ENCODE data around the gene DYNC2H1. TPM values are rescaled to one million over a fixed set of nuclear protein-coding genes. Genes with fewer than 3 reads are reported as not detected.

The DYNC2H1 gene
- polyA plus RNA-seq, 6 donors from 2014 or later: 0.12 to 0.97 (median 0.77) TPM; not detected in 1

- Mint-ChIP-seq H3K4me3 (no peak overlapping the region), H3K27ac (no peak overlapping the region), H3K4me1 (no peaks in the 10 kb centered on the region), H3K36me3 (no peaks in the 10 kb centered on the region), H3K9me3 (no peaks in the 10 kb centered on the region), H3K27me3 (no peaks in the 10 kb centered on the region)
- ATAC-seq (ENCODE audit: low read depth in 2 of 2): no peak
- DNase-seq: no peak
Measured at GRCh38 chr11:103480421-103480820, 371.2 kb downstream of the DYNC2H1 start.

- no peak overlapping the region for H3K27ac Mint-ChIP-seq
Measured at GRCh38 chr11:103483996-103484395, 374.8 kb downstream of the DYNC2H1 start.

GRCh38 chr11:103484545-103484944, 375.3 kb downstream of the DYNC2H1 start:
- Mint-ChIP-seq H3K36me3 (no peaks in the 10 kb centered on the region), H3K4me1 (no peaks in the 10 kb centered on the region), H3K27me3 (no peaks in the 10 kb centered on the region), H3K4me3 (no peak overlapping the region), H3K9me3 (peaks cover 0 to 3% (median 0%) of the 10 kb centered on the region in 7 donors), H3K27ac (no peak overlapping the region)
- ATAC-seq (ENCODE audit: low read depth in 2 of 2): no peak
- DNase-seq: no peak

More at GRCh38 chr11:103483996-103484395, 374.8 kb downstream of the DYNC2H1 start:
- no peaks in the 10 kb centered on the region for H3K27me3 Mint-ChIP-seq
- ATAC-seq (ENCODE audit: low read depth in 2 of 2) (no peak), DNase-seq (no peak)
- H3K4me3 Mint-ChIP-seq: no peak overlapping the region
- no peaks in the 10 kb centered on the region for H3K4me1 Mint-ChIP-seq
- no peaks in the 10 kb centered on the region for H3K36me3 Mint-ChIP-seq
- H3K9me3 Mint-ChIP-seq: peaks cover 0 to 3% (median 0%) of the 10 kb centered on the region in 7 donors

GRCh38 chr11:103486604-103487003, 377.4 kb downstream of the DYNC2H1 start:
- H3K9me3 Mint-ChIP-seq: peaks cover 0 to 7% (median 0%) of the 10 kb centered on the region in 7 donors
- H3K27ac Mint-ChIP-seq: no peak overlapping the region
- H3K4me3 Mint-ChIP-seq: no peak overlapping the region
- no peaks in the 10 kb centered on the region for H3K4me1 Mint-ChIP-seq
- no peaks in the 10 kb centered on the region for H3K36me3 Mint-ChIP-seq
- no peak for DNase-seq
- no peak for ATAC-seq (ENCODE audit: low read depth in 2 of 2)
- no peaks in the 10 kb centered on the region for H3K27me3 Mint-ChIP-seq

- no peaks in the 10 kb centered on the region for H3K27me3 Mint-ChIP-seq
- DNase-seq (no peak), ATAC-seq (ENCODE audit: low read depth in 2 of 2) (no peak)
- H3K4me1 Mint-ChIP-seq: no peaks in the 10 kb centered on the region
- no peaks in the 10 kb centered on the region for H3K36me3 Mint-ChIP-seq
- H3K27ac Mint-ChIP-seq: no peak overlapping the region
- peaks cover 0 to 7% (median 0%) of the 10 kb centered on the region in 7 donors for H3K9me3 Mint-ChIP-seq
- no peak overlapping the region for H3K4me3 Mint-ChIP-seq
Measured at GRCh38 chr11:103487113-103487512, 377.9 kb downstream of the DYNC2H1 start.

GRCh38 chr11:103488031-103488461, 378.8 kb downstream of the DYNC2H1 start:
- Mint-ChIP-seq H3K4me1 (no peaks in the 10 kb centered on the region), H3K27ac (no peak overlapping the region), H3K27me3 (no peaks in the 10 kb centered on the region), H3K9me3 (peaks cover 0 to 7% (median 0%) of the 10 kb centered on the region in 7 donors), H3K4me3 (no peak overlapping the region), H3K36me3 (no peaks in the 10 kb centered on the region)
- ATAC-seq (ENCODE audit: low read depth in 2 of 2) (no peak), DNase-seq (no peak)

GRCh38 chr11:103488579-103488978, 379.4 kb downstream of the DYNC2H1 start:
- no peak for DNase-seq
- Mint-ChIP-seq H3K9me3 (peaks cover 0 to 7% (median 0%) of the 10 kb centered on the region in 7 donors), H3K27me3 (no peaks in the 10 kb centered on the region), H3K4me3 (no peak overlapping the region), H3K4me1 (no peaks in the 10 kb centered on the region), H3K27ac (no peak overlapping the region), H3K36me3 (no peaks in the 10 kb centered on the region)
- ATAC-seq (ENCODE audit: low read depth in 2 of 2): no peak

GRCh38 chr11:103491777-103492176, 382.6 kb downstream of the DYNC2H1 start:
- H3K27ac Mint-ChIP-seq: no peak overlapping the region
- DNase-seq (no peak), ATAC-seq (ENCODE audit: low read depth in 2 of 2) (no peak)
- peaks cover 0 to 7% (median 3%) of the 10 kb centered on the region in 7 donors for H3K9me3 Mint-ChIP-seq
- no peaks in the 10 kb centered on the region for H3K27me3 Mint-ChIP-seq
- H3K4me1 Mint-ChIP-seq: no peaks in the 10 kb centered on the region
- no peaks in the 10 kb centered on the region for H3K36me3 Mint-ChIP-seq
- H3K4me3 Mint-ChIP-seq: no peak overlapping the region

GRCh38 chr11:103494491-103494890, 385.3 kb downstream of the DYNC2H1 start:
- H3K27me3 Mint-ChIP-seq: no peaks in the 10 kb centered on the region
- no peaks in the 10 kb centered on the region for H3K4me1 Mint-ChIP-seq
- H3K36me3 Mint-ChIP-seq: no peaks in the 10 kb centered on the region
- no peak overlapping the region for H3K27ac Mint-ChIP-seq
- no peak for DNase-seq
- no peak for ATAC-seq (ENCODE audit: low read depth in 2 of 2)
- peaks cover 0 to 7% (median 0%) of the 10 kb centered on the region in 7 donors for H3K9me3 Mint-ChIP-seq
- no peak overlapping the region for H3K4me3 Mint-ChIP-seq

- Mint-ChIP-seq H3K27ac (no peak overlapping the region), H3K9me3 (peaks cover 0 to 9% (median 2%) of the 10 kb centered on the region in 7 donors), H3K4me3 (no peak overlapping the region), H3K36me3 (no peaks in the 10 kb centered on the region), H3K27me3 (no peaks in the 10 kb centered on the region), H3K4me1 (no peaks in the 10 kb centered on the region)
- ATAC-seq (ENCODE audit: low read depth in 2 of 2) (no peak), DNase-seq (no peak)
Measured at GRCh38 chr11:103497268-103497667, 388.0 kb downstream of the DYNC2H1 start.

GRCh38 chr11:103499710-103500340, 390.6 kb downstream of the DYNC2H1 start:
- Mint-ChIP-seq H3K9me3 (peaks cover 0 to 16% (median 6%) of the 10 kb centered on the region in 7 donors), H3K36me3 (no peaks in the 10 kb centered on the region), H3K4me1 (no peaks in the 10 kb centered on the region), H3K27me3 (no peaks in the 10 kb centered on the region), H3K4me3 (no peak overlapping the region), H3K27ac (no peak overlapping the region)
- ATAC-seq (ENCODE audit: low read depth in 2 of 2) (no peak), DNase-seq (no peak)

GRCh38 chr11:103515283-103515682, 406.1 kb downstream of the DYNC2H1 start:
- H3K36me3 Mint-ChIP-seq: no peaks in the 10 kb centered on the region
- no peaks in the 10 kb centered on the region for H3K27me3 Mint-ChIP-seq
- no peaks in the 10 kb centered on the region for H3K4me1 Mint-ChIP-seq
- H3K27ac Mint-ChIP-seq: no peak overlapping the region
- ATAC-seq (ENCODE audit: low read depth in 2 of 2): no peak
- no peak overlapping the region for H3K4me3 Mint-ChIP-seq
- peaks cover 0 to 6% (median 2%) of the 10 kb centered on the region in 7 donors for H3K9me3 Mint-ChIP-seq
- DNase-seq: no peak

- no peaks in the 10 kb centered on the region for H3K27me3 Mint-ChIP-seq
- H3K4me3 Mint-ChIP-seq: no peak overlapping the region
- H3K9me3 Mint-ChIP-seq: peaks cover 0 to 4% (median 2%) of the 10 kb centered on the region in 7 donors
- no peaks in the 10 kb centered on the region for H3K36me3 Mint-ChIP-seq
- DNase-seq (no peak), ATAC-seq (ENCODE audit: low read depth in 2 of 2) (no peak)
- no peaks in the 10 kb centered on the region for H3K4me1 Mint-ChIP-seq
- H3K27ac Mint-ChIP-seq: no peak overlapping the region
Measured at GRCh38 chr11:103520792-103521191, 411.6 kb downstream of the DYNC2H1 start.

- Mint-ChIP-seq H3K36me3 (no peaks in the 10 kb centered on the region), H3K9me3 (peaks cover 0 to 2% (median 0%) of the 10 kb centered on the region in 7 donors), H3K4me3 (no peak overlapping the region), H3K4me1 (no peaks in the 10 kb centered on the region), H3K27ac (no peak overlapping the region), H3K27me3 (peaks cover 0 to 4% (median 0%) of the 10 kb centered on the region in 3 donors)
- no peak for DNase-seq
- ATAC-seq (ENCODE audit: low read depth in 2 of 2): no peak
Measured at GRCh38 chr11:103525069-103525468, 415.8 kb downstream of the DYNC2H1 start.

All from naive B cell (primary cell).